GM19193 (cell line): ENCODE data around the gene DHX40.

Experiments
- POLR2A ChIP-seq: IDR thresholded peaks from 4 replicates; pipeline ENCODE4 v1.6.1; 2011; ENCODE audit not compliant: insufficient read depth, insufficient read length; ENCODE audit errors: extremely low read depth

DHX40 gene

DNA sequence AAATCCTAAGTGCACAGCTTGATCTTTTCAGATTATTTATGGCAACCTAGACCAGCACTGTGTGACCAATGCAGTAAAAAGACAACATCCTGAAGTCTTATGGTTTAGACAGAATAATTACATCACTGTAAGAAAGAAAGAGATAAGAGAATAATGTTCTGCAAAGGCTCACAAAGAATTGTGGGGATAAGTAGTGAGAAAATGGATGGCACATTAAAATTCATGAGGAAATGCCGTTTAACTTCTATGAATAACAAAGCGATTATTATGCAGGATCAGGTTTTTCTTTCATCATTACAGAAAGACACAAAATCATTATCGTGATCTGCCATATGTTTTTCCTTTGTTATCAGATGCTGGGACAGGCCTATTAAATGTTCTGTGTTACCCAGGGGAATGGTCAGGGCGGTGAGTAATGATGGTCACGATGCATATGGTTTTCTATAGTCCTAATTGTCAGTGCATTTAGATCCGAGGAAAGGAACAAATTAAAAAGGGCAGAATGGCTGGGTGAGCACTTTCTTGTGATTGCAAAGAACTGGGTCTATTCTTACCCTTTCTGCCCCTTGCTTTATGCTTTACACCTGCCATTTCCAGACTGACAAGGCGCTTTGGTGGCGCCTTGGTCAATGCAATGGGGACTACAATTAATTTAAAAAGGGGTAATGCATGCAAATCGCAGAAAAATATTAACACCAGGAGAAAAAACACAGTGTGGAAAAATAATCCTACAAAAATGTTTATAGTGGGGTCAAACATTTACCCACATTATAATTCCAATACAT, 18.1 kb upstream of the DHX40 start:
- no peak for TF ChIP-seq POLR2A

DNA sequence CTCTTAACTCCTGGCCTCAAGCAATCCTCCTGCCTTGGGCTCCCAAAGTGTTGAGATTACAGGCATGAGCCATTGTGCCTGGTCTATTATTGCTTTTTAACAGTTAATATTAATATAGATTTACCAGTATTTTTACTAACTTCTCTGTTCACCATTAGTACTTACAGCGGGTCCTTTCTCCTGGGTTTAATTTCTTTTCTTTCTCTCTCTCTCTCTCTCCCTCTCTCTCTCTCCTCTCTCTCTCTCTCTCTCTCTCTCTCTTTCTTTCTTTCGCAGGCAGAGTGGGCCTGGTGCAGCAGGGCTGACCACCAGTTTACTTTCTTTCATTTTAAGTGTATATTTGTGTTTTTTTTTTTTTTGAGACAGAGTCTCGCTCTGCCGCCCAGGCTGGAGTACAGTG, 14.7 kb upstream of the DHX40 start:
- no peak for TF ChIP-seq POLR2A

DNA sequence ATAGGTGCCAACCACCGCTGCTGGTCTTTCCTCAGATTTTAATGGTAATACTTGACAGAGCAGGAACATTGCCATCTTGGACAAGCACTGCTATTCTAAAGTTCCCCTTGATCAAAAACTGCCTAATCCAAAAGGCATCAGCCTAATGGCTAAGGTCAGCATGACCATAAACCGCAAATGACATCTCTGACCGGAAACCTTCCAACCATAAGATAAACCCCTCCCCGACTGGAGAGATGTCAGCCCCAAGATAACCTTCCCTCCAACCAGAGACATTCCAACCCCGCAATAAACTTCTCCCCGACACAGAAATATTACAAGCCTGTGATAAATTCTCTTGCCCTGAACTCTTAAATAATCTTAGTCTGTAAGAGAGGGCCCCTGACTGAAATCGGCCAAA, 7.4 kb upstream of the DHX40 start:
- no peak for TF ChIP-seq POLR2A

DNA sequence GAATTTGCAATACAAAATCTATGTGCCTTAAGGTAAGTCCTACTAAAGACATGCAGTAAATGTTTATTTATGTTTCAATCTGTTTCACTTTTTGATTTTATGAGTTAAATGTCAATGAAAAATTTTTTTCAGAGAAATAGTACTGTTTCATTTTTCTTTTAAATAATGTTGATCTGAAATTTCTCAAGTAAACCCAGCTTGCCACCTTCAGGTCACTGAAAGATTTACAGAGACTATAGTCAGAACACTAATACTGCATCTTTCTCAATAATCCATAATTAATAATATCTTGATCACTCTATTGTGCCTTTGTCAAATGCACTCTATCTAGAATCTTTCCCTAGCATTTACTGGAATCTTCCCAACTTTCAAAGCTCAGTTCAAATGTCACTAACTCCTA, 6.5 kb upstream of the DHX40 start:
- no peak for TF ChIP-seq POLR2A

DNA sequence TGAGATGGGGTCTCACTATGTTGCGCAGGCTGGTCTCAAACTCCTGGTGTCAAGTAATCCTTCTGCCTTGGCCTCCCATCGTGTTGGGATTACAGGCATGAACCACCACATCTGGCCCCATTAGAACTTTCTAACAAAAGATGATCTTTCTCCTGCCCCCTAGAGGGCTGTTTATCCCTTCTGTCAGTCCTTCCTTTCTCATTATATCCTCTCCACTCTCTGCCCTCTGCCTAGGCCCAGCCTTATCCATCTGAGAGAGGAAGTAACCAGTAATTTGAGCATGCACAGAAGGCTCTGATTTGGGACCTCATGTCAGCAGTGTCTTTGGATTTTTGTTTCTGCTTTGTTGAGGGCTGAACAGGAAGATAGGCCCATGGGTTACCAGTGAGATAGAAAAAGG, 4.4 kb upstream of the DHX40 start:
- no peak for TF ChIP-seq POLR2A

DNA sequence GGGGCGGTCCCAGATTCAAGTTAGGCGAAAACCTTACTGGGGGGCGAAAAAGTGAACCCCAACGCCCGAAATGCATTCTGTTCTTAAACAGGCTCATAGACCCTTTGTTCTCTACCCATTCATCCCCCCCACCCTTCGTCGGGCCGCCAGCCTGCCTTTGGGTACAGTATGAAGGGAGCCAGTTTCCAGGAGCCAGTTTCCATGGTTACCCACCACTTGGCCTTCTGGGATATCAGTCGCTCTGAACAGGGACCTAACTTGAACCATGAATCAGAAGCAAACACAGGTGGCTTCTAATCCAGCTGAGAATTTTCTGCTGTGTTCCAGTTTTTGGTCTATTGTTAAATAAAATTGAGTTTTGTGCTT, 532 bp downstream of the DHX40 start:
- TF ChIP-seq POLR2A = no peak

DNA sequence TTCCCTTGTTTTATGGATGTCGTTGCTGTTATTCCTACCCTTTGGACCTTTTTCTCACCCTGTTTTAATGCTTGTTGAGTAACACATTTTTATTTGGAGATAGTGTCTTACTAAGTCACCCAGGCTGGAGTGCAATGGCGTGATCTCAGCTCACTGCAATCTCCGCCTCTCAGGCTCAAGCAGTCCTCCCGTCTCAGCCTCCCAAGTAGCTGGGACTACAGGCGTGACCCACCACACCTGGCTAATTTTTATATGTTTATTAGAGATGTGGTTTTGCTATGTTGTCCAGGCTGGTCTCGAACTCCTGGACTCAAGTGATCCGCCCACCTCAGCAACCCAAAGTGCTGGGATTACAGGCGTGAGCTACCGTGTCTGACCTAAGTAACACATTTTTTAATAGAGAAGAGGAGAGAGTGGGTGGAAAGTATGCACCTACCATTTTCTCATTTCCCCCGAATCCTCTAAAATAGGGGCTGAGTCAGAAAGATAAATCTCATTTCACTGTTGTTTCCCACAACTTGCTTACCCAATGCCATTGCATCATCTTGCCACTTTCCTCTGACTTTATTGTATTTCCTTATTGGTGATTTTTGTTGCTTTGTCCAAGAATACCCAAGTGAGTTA, 7.0 kb downstream of the DHX40 start:
- no peak for TF ChIP-seq POLR2A

DNA sequence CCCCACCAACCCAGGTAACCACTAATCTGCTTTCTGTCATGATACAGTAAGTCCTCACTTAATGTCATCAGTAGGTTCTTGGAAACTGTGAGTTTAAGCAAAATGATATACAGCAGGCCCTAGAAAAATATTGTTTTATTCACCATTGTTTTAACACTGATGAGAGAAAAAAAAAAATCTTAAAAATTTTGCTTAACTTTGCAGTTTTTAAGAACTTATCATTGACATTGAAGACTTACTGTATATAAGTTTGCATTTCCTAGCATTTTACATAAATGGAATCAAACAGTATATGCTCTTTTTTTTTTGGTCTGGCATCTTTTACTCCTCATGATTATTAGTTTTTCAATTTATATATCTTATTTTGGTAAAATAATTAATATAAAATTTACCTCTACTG, 34.8 kb downstream of the DHX40 start:
- TF ChIP-seq POLR2A = no peak

DNA sequence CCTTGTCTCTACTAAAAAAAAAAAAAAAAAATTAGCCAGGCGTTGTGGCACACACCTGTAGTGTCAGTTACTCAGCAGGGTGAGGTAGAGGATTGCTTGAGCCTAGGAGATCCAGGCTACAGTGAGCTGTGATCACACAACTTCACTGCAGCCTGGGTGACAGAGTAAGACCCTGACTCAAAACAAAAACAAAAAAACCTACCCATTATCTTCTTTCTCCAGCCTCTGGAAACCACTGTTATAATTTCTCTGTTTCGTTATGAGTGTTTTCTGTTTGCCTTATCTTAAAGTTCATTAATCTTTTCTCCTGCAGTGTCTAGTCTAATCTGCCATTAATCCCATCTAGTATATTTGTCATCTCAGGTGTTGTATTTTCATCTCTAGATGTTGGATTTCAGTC, 35.7 kb downstream of the DHX40 start:
- TF ChIP-seq POLR2A = no peak

DNA sequence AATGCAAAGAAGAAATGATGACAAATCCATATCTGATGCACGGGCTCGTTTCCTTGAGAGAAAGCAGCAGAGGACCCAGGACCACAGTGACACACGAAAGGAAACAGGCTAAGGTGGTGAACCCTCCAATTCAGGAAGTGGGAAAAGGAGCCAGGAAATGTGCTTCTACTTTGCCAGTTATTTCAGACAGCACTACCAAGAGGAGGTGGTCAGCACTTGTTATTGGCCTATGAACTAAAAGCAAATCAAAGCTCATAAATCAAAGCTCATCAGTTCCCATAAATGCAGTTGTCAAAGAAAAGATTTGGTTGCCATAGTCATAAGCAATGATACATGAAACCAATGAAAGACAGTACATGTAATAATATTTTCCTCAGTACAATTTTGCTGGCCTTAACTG, 41.7 kb downstream of the DHX40 start:
- no peak for TF ChIP-seq POLR2A

DNA sequence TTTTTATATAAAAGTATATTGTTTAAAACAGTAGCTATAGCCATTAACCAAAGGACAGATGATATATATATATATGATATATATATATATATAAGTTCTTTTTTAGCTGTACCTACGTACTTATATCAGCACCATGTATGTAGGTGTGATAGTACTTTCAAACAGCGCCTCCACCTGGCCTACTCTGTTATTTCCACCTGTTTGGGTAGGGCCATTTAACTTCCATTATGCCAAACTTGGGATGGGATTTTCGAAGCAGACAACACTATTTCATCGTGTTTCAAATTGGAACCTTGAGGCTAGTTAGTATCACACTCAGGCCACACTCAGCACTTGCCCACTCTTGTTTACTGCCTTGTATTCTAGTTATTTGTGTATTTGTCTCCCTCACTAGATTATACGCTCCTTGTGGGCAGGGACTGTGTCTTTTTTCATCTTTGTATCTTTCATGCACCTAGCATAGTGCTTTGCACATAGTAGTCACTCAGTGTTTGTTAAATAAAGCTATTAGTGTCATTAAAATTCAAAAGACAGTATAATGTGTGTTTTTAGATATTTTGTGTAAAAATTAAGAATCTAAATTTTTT, 42.5 kb downstream of the DHX40 start:
- TF ChIP-seq POLR2A = no peak

DNA sequence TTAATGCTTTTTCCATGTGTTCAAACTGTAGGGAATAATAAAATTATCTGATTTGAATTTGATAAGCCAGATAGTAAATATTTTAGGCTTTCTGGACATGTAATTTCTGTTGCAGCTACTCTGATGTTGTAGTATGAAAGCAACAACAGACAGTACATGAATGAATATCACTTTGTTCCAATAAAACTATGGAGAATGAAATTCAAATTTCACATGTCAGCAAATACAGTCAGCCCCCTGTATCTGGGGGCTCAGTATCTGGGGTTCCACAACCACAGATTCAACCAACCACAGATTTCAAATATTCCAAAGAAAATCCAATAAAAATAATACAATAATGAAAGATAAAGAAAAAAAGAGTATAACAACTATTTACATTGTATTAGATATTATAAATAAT, 46.1 kb downstream of the DHX40 start:
- TF ChIP-seq POLR2A = no peak

DNA sequence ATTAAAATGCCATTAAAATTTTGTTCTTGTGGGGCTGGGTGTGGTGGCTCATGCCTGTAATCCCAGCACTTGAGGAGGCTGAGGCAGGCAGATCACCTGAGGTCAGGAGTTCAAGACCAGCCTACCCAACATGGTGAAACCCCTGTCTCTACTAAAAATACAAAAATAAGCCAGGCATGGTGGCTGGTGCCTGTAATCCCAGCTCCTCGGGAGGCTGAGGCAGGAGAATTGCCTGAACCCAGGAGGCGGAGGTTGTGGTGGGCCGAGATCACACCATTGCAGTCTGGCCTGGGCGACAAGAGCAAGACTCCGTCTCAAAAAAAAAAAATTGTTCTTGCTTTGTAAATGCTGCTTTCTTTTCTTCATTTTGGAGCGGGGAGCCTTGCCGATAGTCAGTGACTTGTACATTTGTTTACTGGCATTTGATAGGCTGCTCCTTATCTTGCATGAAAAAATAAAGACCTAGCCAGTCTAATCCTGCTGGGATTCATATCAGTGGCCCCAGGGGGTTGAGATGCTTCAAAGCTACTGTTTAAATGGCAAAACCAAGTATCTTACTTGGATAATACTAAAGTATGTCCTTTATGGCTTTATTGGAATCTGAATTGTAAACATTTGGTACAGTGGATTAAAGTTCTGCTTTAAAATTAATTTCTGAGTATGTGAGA, 51.0 kb downstream of the DHX40 start:
- TF ChIP-seq POLR2A = no peak

DNA sequence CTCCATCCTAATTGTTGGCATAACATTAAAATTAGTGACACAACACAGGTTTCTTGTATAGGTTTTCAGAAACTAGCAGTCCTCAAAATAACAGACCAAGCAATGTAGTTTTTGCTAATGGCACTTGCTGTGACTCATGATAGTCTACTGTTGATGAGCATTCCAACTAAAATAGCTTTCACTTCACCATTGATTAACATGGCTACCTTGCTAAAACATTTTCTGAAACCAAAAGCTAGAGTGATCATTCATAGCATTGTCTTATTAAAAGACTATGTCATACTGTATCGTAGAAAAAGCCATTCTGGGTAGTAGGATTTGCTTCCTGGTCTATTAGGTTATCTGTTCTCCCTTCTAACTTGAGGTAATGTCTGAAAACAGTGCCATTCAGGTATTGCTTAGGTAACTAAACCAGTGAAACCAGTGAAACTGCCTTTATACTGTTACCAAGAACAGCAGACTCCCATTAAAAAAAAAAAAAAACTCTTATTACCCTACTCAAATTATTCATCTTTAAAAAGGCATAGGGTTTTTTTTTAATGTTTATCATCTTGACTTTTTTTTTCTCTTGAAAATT, 51.8 kb downstream of the DHX40 start:
- no peak for TF ChIP-seq POLR2A

DNA sequence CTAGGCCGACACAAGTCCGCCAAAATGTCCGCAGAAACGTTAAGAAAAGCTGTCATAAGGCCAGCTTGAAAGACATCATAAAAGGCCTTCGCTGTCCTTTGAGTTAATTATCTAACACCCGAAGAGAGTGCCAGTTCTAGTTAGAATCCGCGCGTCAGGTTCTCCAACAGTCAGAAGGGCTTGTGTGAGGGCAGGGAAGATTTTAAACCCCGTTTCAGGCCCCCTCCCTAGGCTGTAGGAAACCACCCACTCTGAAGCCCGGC, 53.6 kb downstream of the DHX40 start:
- TF ChIP-seq POLR2A = no peak

DNA sequence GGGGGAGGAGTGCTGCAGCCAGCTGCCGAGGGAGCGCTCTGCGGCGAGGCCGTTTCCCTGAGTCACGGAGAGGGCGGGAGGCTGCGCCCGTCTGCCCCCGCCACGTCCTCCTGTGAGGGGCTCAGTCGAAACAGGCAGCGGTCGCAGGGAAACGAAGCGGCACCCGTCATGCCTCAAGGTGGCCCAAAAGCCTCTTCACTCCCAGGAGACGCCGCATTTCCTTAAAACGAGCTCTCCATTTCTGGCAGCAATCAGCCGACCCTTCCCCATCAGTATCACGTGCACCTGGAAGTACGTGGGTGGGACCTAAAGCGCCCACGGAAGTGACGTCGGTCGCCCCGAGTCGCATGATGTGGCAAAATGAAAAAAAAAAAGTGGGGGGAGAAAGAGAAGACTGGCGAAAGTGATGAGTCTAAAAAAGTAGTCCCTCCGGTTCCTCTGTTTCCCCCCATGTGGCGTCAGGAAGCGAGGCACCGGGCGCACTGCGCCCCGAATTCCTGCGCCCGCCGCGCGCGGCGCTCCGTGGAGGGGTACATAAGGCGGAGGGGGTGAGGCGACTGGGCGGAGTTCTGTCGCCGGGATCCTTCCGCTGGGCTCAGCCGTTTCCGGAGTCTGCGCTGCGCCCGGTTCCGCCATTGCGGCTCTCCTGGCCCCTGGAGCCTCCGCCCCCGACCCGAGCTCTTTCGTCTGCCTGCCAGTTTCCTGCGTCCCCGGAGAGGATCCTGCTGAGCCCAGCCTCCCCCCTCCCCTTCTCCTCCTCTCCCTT, 54.1 kb downstream of the DHX40 start, which contains the start of gene CLTC:
Gene CLTC (plus strand): TSS at position 598 of the 766 bp plus-strand sequence. CDS start 237 bp downstream, outside the sequence.
- TF ChIP-seq POLR2A = peak; percentile 92

DNA sequence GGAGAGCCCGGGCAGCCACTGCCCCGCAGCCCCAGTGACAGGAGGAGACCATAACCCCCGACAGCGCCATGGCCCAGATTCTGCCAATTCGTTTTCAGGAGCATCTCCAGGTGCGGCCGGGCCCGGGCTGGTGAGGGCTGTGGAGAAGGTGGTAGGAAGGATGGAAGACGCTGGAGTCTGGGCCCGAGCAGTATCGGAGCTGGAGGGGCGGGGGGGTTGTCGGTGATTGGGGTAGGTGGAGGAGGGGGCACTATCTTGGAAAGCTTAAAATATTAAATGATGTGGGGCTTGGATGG, 54.6 kb downstream of the DHX40 start:
- TF ChIP-seq POLR2A = no peak
